Measurements from ENCODE around the gene MCCC2.
"Not testable (repeated sequence)": the region's sequence is repeated elsewhere in the genome, so short reads cannot be mapped to it uniquely, and the experiment has no call there.

The MCCC2 gene

DNA sequence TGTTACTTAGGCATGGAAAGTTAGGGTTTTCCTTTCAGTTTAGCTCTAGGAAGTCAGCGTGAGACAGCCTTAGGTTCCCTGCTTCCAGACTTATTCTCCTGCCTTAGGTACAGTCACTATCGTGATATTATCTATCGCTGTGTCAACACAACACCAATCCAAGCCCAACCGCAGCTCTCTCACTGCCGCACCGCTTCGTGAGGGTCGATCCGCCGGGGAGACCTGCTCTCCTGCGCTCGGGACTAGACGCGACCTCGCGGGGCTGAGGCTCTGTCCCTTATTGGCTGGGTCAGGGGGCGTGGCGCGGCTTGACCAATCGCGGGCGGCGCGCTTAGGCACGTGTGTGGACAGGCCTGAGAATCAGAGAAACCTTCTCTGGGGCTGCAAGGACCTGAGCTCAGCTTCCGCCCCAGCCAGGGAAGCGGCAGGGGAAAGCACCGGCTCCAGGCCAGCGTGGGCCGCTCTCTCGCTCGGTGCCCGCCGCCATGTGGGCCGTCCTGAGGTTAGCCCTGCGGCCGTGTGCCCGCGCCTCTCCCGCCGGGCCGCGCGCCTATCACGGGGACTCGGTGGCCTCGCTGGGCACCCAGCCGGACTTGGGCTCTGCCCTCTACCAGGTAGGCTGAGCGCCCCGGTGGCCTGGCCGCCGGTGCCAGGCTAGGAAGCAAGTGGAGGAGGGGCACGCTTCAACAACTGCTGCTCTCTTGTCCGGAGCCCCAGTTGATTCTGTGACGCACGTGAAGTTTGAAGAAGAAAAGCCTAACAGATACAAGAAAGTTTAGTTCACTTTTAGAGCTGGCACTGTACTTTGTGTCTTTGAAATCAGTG, at the start of gene MCCC2:
TSS of gene MCCC2 (plus strand) at position 400 of the 825 bp plus-strand sequence. CDS start at position 486, 86 bp downstream.
- DNase-seq, result peak; percentile 95 to 96

DNA sequence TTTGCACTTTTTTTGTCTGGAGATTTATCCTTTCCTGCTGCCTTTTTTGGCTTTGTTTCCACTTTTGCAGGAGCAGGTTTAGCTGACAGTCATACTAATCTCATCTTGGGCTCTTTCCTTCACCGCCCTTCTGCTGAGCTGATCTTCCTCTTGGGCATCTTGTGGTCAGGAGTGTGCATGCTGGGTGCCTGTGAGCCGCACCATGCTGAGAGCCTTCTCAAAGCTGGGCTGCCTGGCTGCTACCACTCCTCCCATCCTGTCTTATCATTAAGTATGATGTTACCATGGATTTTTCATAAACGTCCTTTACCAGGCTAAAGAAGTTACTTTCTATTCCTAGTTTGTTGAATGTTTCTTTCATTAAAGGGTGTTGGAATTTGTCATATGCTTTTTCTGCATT, 49.5 kb upstream of the MCCC2 start:
- no peak for DNase-seq

DNA sequence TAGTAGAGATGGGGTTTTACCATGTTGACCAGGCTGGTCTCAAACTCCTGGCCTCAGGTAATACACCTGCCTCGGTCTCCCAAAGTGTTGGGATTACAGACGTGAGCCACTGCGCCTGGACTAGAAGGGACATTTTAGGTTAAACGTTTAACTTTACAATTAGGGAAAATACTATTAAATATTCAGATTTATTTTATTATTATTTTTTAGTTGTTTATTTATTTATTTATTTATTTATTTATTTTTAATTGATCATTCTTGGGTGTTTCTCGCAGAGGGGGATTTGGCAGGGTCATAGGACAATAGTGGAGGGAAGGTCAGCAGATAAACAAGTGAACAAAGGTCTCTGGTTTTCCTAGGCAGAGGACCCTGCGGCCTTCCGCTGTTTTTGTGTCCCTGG, 36.3 kb upstream of the MCCC2 start:
- not testable (repeated sequence) for DNase-seq

DNA sequence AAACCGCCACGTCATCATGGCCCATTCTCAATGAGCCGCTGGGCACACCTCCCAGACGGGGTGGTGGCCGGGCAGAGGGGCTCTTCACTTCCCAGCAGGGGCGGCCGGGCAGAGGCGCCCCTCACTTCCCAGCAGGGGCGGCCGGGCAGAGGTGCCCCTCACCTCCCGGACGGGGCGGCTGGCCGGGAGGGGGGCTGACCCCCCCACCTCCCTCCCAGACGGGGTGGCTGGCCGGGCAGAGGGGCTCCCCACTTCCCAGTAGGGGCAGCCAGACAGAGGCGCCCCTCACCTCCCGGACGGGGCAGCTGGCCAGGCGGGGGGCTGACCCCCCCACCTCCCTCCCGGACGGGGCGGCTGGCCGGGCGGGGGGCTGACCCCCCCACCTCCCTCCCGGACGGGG, 35.6 kb upstream of the MCCC2 start:
- DNase-seq, result not testable (repeated sequence)

DNA sequence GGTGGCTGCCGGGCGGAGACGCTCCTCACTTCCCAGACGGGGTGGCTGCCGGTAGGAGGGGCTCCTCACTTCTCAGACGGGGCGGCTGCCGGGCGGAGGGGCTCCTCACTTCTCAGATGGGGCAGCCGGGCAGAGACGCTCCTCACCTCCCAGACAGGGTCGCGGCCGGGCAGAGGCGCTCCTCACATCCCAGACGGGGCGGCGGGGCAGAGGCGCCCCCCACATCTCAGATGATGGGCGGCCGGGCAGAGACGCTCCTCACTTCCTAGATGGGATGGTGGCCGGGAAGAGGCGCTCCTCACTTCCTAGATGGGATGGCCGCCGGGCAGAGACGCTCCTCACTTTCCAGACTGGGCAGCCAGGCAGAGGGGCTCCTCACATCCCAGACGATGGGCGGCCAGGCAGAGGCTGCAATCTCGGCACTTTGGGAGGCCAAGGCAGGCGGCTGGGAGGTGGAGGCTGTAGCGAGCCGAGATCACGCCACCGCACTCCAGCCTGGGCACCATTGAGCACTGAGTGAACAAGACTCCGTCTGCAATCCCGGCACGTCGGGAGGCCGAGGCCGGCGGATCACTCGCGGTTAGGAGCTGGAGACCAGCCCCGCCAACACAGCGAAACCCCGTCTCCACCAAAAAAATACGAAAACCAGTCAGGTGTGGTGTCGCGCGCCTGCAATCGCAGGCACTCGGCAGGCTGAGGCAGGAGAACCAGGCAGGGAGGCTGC, 35.0 kb upstream of the MCCC2 start:
- not testable (repeated sequence) for DNase-seq

DNA sequence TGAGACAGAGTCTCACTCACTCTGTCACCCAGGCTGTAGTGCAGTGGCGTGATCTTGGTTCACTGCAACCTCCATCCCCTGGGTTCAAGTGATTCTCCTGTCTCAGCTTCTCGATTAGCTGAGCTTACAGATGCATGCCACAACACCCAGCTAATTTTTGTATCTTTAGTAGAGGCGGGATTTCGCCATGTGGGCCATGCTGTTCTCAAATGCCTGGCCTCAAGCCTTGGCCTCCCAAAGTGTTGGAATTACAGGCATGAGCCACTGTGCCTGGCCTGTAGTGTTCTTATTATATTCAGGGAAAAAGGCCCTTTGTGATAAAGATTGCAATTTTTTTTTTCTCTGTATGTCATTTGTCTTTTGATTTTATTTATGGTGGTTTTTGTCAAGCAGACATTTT, 24.0 kb upstream of the MCCC2 start:
- DNase-seq, result no peak

DNA sequence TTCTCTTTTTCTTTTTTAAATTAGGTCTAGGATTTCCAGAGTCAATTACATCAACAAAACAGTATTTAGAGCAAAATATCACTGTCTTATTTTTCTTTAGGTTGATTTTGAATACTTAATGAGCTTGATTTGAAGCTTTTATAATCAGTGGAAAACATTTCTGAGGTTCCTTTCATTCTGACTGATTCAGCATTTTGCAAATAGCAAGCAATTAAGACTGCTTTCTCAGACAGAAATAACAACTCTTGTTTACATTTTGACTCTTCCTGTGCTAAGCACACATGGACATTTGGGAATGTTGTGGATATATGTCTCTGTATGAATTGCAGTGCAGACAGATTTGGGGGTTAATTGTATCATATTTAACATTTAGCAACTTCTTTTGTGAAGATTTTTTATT, 22.2 kb upstream of the MCCC2 start:
- DNase-seq, result no peak

DNA sequence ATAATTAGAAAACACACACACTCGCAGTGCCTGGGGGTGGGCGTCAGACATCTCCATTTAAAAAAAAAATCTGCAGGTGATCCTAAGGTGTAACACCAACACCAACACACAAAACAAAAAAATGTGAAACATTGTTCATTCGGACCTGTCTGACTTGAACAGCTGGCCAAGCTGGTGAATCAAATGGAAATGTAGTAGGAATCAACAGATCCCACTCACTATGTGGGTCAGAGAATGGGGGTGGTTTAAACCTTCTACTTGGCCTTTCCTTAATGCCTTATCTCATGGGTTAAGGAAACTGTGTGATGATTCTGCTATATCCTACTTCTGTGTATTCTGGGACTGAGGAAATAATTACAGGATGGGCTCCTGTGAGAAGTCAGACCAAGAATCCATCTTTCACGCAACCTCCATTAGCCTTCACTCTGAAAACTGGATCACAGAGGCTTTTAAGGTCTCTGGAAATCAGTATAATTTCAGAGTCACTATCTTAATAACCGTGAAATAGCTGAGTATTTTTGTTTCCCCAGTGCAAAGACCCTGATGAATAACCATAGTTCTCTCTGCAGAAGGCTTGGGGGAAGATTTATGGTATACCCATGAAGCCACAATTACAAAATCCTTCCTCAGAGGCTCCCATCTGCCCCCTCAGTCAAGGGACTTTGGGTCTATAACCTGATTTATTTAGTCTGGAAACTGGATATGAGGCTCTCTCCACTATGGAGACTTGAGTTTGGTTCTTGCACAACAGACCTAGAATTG, 17.2 kb upstream of the MCCC2 start:
- no peak for DNase-seq

DNA sequence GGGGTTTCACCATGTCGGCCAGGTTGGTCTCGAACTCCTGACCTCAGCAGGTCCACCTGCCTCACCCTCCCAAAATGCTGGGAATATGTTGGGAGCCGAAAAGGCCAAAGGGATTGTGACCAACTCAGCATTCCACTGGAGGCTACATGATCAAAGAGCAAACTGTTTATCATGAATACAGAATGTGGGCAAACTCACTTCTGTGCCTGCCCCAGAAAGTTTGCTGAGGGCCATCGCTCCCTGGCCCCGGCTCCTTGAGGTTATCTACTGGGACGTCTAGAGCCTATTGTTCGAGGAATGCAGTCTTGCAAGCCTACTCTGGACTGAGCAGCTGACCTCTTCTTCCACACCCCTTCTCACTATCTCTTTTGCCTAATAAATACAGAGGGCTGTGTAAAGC, 15.3 kb upstream of the MCCC2 start:
- DNase-seq, result not testable (repeated sequence)

DNA sequence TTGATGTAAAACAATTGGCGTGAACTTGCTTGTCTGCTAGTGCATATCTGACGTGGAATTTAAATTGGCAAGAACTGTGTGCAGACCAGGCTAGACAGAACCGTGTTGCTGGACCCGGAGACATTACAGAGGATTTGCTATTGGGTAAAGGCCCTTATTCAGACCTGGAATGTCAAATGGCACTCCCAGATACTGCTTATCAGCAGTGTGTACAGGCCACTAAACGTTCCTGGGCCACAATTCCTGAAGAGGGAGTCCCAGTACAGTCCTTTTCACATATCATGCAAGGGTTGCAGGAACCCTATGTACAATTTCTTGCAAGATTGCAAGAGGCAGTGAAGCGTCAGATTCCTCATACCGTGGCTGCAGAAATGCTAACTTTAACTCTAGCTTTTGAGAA, 13.5 kb upstream of the MCCC2 start:
- no peak for DNase-seq

DNA sequence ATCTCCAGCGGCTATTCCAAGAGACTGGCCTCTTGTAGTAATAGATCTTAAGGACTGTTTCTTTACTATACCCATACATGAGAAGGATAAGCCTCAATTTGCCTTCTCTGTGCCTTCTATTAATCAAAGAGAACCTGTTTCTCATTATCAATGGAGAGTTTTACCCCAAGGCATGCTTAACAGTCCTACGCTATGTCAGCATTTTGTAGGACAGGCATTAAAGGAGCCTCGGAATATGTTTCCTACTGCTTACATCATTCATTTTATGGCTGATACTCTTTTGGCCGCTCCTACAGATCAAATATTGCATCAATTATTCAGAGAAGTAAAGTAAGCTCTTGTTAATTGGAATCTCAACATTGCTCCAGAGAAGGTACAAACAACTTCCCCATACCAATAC, 11.6 kb upstream of the MCCC2 start:
- not testable (repeated sequence) for DNase-seq

DNA sequence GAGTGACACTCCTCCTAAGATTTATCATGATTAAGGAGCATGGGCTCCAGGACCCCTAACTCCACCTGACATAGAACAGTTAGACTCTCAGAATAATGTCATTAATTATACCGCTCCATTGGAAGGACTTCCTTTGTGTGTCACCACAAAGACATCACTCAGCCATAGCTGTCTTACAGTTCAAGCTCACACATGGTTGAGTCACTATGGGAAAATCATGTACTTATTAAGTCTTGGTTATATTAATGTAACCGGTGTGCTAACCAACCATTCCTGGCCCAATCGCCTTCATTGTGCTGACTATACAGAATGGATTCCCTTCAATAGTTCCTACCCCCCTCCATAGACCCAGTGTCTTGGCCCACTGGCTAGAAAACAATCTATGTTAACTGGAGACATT, 10.9 kb upstream of the MCCC2 start:
- DNase-seq, result no peak

DNA sequence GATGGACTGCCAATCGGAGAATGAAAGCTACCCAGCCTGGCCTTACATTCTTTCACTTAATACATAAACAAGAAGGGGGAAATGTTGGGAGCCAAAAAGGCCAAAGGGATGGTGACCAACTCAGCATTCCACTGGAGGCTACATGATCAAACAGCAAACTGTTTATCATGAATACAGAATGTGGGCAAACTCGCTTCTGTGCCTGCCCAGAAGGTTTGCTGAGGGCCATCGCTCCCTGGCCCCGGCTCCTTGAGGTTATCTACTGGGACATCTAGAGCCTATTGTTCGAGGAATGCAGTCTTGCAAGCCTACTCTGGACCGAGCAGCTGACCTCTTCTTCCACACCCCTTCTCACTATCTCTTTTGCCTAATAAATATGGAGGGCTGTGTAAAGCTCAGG, 9.3 kb upstream of the MCCC2 start:
- DNase-seq, result not testable (repeated sequence)

DNA sequence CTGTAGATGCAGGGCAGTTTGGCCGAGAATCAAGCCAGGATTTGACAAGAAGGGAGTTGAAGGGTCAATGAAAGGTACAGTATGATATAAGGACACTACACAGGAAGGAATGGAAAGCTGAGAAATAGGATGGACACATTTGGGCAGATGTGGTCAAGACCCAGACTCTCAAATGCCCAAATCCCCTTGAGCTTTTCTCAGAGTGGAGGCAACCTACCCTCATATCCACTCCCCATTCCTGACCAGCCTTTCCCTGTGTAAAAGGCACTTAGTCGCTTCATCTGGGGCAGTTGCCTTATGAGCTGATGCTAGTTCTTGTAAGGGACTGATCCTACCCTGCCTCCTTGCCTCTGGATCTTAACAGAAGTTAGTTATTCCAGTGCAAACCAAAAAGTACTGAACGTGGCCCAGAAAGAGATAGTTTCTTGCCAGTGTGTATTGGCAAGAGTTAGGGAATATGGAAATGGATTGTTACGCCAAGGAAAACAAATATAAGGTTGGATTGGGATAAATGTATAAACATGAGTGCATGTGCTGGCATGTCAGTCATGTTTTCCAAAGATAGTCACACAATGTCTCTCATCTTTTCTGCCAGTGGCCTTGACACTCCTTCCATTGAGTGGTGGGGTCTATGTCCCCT, 4.1 kb upstream of the MCCC2 start:
- DNase-seq, result no peak

DNA sequence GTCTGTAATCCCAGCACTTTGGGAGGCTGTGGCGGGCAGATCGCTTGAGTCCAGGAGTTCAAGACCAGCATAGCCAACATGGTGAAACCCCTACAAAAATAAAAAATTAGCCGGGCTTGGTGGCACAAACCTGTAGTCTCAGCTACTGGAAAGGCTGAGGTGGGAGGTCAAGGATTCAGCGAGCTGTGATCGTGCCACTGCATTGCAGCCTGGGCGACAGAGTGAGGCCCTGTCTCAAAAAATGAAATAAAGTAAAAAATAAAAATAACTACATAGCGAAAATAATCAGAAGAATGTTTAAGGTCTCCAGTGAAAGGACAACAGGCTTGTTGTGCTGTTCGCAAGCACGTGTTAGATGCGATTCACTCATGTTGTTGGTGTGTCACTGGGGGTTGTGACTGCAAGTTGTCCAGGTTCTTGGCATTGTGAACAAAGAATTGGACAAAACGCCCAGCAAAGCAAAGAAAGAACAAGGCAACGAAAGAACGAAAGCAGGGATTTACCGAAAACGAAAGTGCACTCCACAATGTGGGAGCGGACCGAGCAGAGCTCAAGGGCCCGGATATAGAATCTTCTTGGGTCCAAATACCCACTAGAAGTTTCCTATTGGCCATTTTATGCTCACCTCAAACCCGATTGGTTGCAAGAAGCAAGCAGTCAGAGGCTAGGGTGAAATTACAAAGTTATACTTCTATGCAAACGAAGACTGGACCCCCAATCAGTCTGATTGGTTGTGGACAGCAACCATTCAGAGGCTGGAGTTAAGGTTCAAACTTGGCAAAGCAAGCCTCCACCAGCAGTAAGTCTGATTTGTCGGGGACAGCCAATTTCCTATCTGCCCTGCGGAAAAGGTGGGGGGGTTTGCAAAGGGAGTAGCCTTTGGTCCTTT, 844 bp upstream of the MCCC2 start:
- no peak for DNase-seq

DNA sequence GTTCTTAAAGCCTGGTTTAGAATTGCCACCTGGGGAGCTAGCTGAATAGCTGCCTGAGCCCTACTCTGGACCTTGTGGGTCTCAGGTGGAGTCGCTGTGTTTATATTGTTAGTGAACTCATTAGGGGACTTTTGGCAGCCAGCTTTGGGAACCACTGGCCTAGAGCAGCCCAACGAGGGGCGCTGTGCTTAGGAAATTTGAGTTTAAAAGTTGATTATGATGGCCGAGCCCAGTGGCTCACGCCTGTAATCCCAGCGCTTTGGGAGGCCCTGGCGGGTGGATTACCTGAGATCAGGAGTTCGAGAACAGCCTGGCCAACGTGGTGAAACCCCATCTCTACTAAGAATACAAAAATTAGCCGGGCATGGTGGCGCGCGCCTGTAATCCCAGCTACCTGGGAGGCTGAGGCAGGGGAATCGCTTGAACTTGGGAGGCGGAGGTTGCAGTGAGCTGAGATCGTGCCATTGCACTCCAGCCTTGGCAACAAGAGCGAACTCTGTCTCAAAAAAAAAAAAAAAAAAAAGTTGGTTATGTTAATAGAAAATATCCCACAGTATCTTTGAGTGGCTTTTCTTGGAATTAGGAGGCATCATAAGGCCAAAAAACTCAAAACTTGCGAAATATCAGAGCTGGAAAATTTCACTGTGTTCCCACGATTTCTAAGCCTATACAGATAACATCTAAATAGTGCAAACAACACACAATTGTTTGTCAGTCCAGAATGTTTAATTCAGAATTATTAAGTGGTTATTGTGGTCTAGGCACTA, 809 bp downstream of the MCCC2 start:
- DNase-seq, result peak; percentile 2 to 4

DNA sequence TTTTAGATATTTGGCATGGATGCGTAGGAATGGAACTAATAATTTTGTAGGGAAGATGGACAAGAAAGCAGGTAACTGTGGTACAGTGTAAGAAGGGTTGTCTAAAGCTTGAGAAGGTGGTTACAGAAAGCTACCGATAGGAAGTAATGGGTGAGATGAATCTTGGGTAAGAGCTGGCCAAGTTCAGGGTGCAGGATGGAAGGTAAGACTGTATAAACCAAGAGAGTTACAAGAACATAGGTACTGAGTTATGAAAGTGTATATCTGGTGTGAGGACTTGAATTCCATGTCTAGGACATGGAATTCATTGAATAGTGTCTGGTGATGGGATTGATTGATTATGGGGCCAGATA, 1.4 kb downstream of the MCCC2 start:
- no peak for DNase-seq

DNA sequence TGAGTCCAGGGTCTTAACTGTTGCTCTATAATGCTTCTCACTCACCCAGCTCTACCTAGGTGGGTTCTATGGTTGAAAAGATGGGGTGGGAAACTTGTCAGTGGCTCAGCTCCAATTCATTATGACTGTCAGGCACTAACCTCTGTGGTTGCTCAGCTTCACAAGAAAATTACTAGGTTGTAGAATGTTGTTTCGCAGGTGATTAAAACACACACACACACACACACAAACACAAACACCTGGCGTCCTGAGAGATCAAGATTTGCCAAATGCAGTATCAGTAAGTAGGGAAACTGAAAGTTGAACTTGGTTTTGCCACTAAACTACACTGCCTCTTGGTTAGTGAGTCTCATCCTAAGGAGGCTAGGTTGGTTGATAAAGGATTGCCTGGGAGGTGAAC, 2.8 kb downstream of the MCCC2 start:
- DNase-seq, result no peak

DNA sequence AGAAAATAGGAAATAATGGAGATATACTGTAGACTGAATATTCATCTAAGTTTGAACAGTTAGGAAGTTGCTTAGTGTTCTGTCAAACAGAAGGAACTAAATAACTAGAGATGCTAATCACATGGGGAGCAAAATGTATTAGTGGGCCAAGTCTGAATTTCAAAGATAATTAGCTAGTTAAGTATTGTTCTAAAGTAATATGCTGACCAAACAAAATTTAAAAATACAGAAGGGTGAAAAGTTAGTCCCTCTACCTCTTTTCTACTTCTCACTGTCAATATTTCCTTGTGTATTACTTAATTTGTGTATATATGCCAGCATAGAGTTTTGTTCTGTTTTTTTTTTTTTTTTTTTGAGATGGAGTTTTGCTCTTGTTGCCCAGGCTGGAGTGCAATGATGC, 4.0 kb downstream of the MCCC2 start:
- DNase-seq, result no peak

DNA sequence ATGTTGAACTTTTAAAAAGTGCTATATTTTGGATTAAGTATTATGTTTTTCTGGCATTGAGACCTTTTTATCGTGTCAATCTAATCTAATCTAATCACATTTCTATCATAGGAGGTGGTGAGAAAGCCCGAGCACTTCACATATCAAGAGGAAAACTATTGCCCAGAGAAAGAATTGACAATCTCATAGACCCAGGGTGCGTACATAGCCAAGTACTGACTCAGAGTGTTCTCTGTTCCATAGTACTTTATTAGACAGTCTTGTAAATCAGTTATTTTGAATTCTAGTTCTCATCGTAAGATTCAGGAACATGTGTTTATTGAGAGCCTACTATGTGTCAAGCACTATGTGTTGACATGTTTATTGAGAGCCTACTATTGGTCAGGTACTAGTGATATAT, 9.0 kb downstream of the MCCC2 start:
- no peak for DNase-seq

DNA sequence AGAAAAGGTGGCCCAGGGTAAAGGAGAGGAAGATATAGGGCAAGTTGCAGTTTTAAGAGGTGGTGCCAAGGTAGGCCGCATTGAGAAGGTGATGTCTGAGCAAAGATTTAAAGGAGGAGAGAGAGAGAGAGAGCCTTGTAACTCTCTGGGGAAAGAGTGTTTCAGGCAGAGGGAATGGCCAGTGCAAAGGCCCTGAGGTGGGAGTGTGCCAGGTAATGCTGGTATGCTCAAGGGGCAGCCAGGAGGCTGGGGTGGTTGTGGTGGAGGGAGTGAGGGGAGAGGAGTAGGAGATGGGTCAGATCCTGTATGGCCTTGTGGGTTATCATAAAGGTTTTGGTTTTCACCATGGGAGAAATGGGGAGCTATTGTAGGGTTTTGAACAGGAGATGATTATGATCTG, 9.9 kb downstream of the MCCC2 start:
- DNase-seq, result no peak
